ENCODE data around the gene SUMF1.

GRCh38 chr3:4398120-4398940 is 68.7 kb downstream of the SUMF1 start:
- TF ChIP-seq CTCF (IDR thresholded peaks at IDR 0.05) (no peak), POLR2A (IDR thresholded peaks at IDR 0.05) (no peak)
